ENCODE measurements around the gene ZNF775. TPM values are rescaled to one million over a fixed set of nuclear protein-coding genes. Genes with fewer than 3 reads are reported as not detected.

Gene ZNF775
- total RNA-seq, 1 donor from 2014 or later, result 1.6 TPM

- DNase-seq (ENCODE audit: low spot score), result peak; percentile 47
These were observed 21.1 kb downstream of the ZNF775 start for GRCh38 chr7:150400008-150400787.

GRCh38 chr7:150400788-150401423 is 21.8 kb downstream of the ZNF775 start:
- DNase-seq (ENCODE audit: low spot score), result peak; percentile 75

GRCh38 chr7:150401424-150401790 is 22.3 kb downstream of the ZNF775 start:
- DNase-seq (ENCODE audit: low spot score), result no peak

GRCh38 chr7:150401861-150402631 is 22.9 kb downstream of the ZNF775 start:
- peak; percentile 16 for DNase-seq (ENCODE audit: low spot score)

- peak; percentile 86 for DNase-seq (ENCODE audit: low spot score)
These were observed 23.7 kb downstream of the ZNF775 start for GRCh38 chr7:150402671-150403321.

GRCh38 chr7:150403376-150404171 is 24.4 kb downstream of the ZNF775 start:
- DNase-seq (ENCODE audit: low spot score), result peak; percentile 73

- DNase-seq (ENCODE audit: low spot score), result peak; percentile 55
These were observed 25.2 kb downstream of the ZNF775 start for GRCh38 chr7:150404172-150404804.

- DNase-seq (ENCODE audit: low spot score), result peak; percentile 95
These were observed 25.9 kb downstream of the ZNF775 start for GRCh38 chr7:150404805-150405583.

GRCh38 chr7:150405584-150406311 is 26.6 kb downstream of the ZNF775 start:
- DNase-seq (ENCODE audit: low spot score), result peak; percentile 88

- DNase-seq (ENCODE audit: low spot score), result no peak
These were observed 27.1 kb downstream of the ZNF775 start for GRCh38 chr7:150406312-150406566.

- DNase-seq (ENCODE audit: low spot score), result peak; percentile 74
These were observed 27.7 kb downstream of the ZNF775 start for GRCh38 chr7:150406567-150407421.

- DNase-seq (ENCODE audit: low spot score), result no peak
These were observed 28.7 kb downstream of the ZNF775 start for GRCh38 chr7:150407588-150408392.

- no peak for DNase-seq (ENCODE audit: low spot score)
These were observed 29.5 kb downstream of the ZNF775 start for GRCh38 chr7:150408393-150409299.

- DNase-seq (ENCODE audit: low spot score), result no peak
These were observed 30.3 kb downstream of the ZNF775 start for GRCh38 chr7:150409300-150410030.

GRCh38 chr7:150410131-150410530 is 31.0 kb downstream of the ZNF775 start:
- no peak for DNase-seq (ENCODE audit: low spot score)

All from mesenteric fat pad (tissue), 1 donor.